Esophagus muscularis mucosa (tissue), 3 donors: ENCODE data around the gene ACVR1B.

Source experiments
- POLR2A ChIP-seq: fragments of 450-650 bp; IDR thresholded peaks from one replicate; pipeline ENCODE4 v1.6.1; 2017; ENCODE audit warnings: antibody characterized with exemption, moderate library complexity, mild to moderate bottlenecking, low read depth
- POLR2AphosphoS5 ChIP-seq, 2 donors: sonication (generic); formaldehyde crosslinking; IDR thresholded peaks; one replicate each; pipeline ENCODE4 v1.6.1; 2017; ENCODE audit warnings: antibody characterized with exemption in 2 of 2
- TF ChIP-seq, protein P1 (sequence below), 3 experiments: fragments of 200-600 bp in 2 of 3; fragments of 450-650 bp in 1 of 3; sonication (generic) in 2 of 3; IDR thresholded peaks; one replicate each; pipeline ENCODE4 v1.5.1; 2017 to 2019; ENCODE audit warnings: antibody characterized with exemption in 3 of 3, mild to moderate bottlenecking in 2 of 3, moderate library complexity in 1 of 3

DNA sequence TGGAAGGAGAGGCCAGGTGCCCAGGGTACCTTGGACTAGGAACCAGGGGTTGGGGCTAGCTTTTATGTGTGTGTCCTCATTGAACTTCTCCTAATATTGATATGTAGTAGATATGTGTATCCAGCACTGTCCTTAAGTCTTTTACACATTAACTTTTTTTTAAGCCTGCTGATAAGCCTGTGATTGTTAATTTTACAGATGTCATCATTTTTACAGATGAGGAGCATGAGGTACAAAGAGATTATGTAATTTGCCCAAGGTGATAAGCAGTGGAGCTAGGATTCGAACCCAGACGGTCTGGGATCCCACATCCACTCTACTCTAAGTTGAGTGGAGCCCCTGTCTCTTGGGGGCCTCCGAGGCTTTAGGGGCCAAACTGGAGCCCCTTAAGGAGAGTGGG lies 89.5 kb downstream of the ACVR1B start:
- TF ChIP-seq, protein P1, sequence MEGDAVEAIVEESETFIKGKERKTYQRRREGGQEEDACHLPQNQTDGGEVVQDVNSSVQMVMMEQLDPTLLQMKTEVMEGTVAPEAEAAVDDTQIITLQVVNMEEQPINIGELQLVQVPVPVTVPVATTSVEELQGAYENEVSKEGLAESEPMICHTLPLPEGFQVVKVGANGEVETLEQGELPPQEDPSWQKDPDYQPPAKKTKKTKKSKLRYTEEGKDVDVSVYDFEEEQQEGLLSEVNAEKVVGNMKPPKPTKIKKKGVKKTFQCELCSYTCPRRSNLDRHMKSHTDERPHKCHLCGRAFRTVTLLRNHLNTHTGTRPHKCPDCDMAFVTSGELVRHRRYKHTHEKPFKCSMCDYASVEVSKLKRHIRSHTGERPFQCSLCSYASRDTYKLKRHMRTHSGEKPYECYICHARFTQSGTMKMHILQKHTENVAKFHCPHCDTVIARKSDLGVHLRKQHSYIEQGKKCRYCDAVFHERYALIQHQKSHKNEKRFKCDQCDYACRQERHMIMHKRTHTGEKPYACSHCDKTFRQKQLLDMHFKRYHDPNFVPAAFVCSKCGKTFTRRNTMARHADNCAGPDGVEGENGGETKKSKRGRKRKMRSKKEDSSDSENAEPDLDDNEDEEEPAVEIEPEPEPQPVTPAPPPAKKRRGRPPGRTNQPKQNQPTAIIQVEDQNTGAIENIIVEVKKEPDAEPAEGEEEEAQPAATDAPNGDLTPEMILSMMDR (IDR thresholded peaks at IDR 0.05): no peak
- TF ChIP-seq POLR2A (no peak), POLR2AphosphoS5 (IDR thresholded peaks at IDR 0.05) (no peak)
